GM18858 (cell line): ENCODE data around the gene RXRA.

Experiments used
- ATAC-seq: cut with Tn5 transposase; IDR thresholded peaks from one replicate; pipeline ENCODE4 v1.9.1; 2021; ENCODE audit not compliant: unreplicated experiment

RXRA gene

DNA sequence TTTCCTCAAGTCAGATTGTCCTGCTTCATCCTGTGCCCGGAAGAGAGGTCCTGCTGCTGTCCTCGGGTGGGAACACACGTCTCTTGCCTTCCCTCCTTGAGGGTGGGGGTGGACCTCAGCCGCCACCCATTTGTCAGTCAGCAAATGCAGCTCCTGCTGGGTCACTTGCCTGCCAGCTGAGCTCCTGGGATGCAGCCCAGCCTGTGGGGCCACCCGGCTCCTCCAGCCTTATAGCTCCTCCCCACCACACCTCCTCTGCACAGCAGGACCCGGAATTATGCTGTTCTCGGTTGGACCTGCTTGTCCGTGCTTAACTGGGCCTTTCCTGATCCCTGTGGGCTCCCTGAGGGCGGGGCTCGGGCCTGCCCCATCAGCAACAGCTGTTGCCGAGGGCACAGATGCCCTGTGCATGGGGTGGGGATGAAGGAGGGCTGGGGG, 52.7 kb downstream of the RXRA start:
- no peak for ATAC-seq

- ATAC-seq, result no peak
These were observed 53.6 kb downstream of the RXRA start for GRCh38 chr9:134379831-134380365.

DNA sequence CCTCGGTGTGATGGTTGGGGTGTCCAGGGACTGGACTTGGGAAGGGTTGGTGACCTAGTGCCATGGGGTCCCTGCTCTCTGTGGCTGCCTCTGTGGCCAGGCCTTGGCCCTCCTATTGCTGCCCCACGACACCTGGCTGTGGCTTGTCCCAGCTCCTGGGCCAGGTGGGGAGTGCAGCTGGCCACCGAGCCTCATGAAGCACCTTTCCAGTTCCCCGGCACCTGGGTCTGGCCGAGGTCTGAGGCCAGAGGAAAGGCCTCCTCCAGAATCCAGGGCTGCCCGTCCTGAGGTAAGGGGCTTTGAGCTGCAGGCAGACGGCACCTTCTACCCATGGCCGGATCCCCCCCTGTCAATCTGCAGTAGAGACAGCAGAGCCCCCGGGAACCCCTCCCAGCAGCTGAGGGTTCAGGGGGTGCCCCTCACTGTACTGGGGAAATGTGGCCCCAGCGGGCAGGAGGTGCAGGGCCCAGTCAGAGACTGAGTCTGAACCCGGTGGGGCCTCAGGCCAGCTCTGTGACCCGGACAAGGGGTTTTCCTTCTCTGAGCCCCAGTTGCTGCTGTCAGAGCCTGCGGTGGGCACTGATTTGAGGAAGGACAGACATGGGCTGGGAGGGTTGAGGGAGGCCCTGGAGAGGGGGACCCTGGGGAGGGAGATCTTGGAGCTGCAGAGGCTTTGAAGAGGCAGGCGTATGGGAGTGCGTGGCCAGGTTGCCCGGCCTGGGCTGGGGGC, 54.5 kb downstream of the RXRA start:
- no peak for ATAC-seq

GRCh38 chr9:134381272-134381661, 55.0 kb downstream of the RXRA start:
- ATAC-seq, result no peak

- no peak for ATAC-seq
These were observed 55.6 kb downstream of the RXRA start for GRCh38 chr9:134381671-134382516.

GRCh38 chr9:134382733-134383132, 56.5 kb downstream of the RXRA start:
- no peak for ATAC-seq

GRCh38 chr9:134383148-134383547, 56.9 kb downstream of the RXRA start:
- no peak for ATAC-seq

DNA sequence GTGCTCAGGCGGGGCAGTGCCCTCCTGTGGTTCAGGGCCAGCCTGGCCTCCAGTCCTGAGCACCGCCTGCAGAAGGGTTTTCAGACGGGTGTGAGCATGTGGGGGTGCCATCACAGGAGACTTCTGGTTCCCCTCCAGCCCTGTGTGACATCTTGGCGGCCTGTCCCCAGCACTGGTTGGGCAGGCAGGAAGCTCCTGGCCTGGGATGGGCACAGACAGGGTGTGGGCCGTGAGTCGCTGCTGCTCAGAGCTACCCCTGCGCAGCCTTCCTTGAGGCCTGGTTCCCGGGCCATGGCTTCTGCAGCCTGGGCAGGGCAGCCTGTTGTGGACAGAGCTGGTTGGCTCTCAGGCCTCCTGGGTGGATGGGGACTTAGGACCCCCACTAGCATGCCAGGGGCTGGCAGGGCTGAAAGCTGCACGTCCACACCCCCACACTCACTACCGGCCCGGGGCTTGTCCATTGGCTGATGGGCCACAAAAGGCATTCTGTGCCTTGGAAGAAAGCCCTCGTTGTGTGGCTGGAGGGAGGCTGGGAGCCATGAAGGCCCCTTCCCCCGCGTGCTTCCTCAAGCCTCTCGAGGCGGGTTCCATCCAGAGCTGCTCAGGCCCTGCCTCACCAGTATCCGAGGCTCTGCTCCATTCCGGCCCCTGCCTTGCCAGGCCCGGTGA, 58.7 kb downstream of the RXRA start:
- no peak for ATAC-seq

- no peak for ATAC-seq
These were observed 59.7 kb downstream of the RXRA start for GRCh38 chr9:134385915-134386314.

GRCh38 chr9:134386951-134387831, 60.9 kb downstream of the RXRA start:
- no peak for ATAC-seq

DNA sequence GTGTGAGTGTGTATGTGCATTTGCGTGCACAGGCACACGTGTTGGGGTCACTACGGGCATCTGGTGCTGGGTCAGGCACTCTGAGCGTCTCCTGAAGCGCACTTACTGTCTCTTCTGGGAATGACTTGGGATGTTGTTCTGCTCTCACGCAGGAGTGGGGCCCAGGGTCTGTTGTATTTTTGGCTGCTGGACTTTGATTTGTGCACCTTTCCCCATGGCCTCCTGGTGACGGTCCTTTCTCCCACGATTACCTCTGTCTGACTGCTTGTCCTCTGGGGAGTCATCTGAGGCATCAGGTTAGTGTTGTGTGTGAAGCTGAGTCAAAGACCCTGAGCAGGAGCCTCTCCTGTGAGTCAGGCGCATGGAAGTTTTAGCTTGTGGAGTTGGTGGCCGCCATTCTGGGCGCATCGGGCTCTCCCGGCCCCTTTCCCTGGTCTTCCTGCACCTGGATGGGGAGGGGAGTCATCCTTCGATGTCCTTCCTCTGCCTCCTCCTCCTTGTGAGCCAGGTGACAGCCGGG, 62.1 kb downstream of the RXRA start:
- no peak for ATAC-seq

DNA sequence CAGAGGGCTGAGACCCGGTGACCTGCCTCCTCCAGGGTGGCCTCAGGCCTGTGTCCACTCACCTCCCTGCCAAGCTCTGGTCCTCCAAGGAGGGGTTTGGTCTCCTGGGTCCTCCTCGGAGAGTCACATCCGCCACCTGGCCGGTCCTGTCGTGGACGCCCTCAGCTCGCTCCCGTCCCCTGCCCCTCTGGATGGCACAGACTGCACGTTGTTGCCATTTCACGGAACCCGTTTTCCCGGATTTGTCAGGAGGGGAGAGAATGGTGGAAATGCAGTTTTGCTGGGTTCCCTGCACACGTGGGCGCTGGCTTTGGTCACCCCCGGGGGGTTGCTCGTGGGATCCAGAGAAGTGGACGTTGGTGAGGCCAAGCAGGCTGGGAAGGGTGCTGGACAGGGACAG, 62.7 kb downstream of the RXRA start:
- ATAC-seq, result no peak

DNA sequence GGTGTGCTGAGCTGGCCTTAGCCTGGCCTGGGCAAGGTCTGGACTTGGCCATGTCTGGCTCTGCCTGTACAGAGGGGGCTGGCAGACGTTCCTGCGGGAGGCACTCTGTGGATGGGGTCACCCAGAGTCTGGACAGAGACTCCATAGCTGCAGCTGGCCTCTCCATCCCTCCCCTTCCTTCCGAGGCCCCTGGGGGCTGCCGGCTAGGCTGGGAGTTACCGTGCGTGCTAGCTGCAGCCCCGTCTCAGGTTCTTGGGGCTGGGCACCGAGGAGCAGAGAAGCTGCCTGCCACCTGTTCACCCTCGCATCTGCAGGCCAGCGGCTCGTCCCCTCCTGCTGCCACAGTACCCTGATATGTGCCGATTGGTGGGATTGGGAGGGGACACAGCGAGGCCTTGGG, 63.4 kb downstream of the RXRA start:
- no peak for ATAC-seq

GRCh38 chr9:134390537-134390936, 64.3 kb downstream of the RXRA start:
- ATAC-seq, result peak; percentile 23

- ATAC-seq, result peak; percentile 20
These were observed 64.7 kb downstream of the RXRA start for GRCh38 chr9:134390947-134391318.

DNA sequence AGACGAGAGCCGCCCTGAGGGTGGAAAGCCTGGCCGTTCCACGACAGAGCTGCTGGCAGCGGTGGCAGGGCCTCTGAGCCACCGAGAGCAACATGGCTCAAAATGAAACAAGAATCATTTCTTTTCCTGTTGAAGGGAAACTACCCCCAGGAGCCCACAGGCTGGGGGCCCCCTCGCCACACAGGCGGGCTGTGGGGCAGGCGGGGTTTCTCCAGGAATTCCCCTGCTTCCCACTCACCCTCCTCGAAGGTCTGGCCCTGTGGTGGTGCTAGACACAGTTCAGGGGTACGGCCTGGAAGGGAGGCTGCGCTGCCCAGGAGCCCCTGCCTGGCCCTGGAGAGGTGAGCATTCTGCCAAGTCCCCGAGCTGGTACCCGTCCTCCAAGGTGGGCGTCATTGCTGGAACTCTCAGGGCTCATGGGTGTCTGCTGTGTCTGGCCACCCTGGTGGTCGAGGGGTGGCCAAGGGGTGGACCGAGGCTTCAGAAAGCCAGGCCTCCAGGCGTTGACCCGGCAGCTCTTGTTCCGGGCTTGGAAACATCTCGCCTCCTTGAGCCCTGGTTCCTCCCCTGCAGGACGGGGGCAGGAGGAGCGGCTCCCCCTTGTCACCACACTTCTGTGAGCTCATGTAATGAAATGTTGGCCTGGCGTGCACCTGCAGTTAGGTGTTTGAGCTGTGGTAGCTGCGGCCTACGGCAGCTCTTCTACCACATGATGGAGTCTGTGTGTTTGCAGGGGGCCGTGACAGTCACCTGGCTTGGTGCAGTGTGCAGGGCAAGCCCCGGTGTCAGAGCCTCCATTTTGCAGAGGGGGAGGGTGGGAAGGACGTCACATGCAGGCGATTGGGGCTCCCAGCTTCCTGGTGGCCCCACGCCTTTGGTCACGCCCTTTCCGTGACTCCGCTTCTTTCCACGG, 65.3 kb downstream of the RXRA start:
- peak; percentile 50 for ATAC-seq

DNA sequence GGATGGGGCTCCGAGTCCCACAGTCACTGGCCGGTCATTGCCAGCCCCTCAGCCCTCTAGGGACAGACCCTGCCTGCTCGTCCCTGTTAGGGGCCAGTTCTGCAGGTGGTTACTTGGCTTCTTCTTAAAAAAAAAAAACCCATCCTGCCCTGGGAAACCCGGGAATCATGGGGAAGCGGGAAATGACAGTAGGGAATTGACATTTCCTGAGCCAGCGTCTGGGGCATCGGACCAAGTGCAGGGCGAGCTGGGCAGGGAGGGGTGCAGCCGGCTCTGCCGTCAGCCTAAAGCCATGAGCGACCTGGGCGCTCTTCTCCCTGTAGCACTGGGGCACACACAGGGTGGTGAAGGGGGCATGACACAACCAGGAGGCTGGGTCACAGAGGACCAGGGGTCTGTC, 66.6 kb downstream of the RXRA start:
- no peak for ATAC-seq

DNA sequence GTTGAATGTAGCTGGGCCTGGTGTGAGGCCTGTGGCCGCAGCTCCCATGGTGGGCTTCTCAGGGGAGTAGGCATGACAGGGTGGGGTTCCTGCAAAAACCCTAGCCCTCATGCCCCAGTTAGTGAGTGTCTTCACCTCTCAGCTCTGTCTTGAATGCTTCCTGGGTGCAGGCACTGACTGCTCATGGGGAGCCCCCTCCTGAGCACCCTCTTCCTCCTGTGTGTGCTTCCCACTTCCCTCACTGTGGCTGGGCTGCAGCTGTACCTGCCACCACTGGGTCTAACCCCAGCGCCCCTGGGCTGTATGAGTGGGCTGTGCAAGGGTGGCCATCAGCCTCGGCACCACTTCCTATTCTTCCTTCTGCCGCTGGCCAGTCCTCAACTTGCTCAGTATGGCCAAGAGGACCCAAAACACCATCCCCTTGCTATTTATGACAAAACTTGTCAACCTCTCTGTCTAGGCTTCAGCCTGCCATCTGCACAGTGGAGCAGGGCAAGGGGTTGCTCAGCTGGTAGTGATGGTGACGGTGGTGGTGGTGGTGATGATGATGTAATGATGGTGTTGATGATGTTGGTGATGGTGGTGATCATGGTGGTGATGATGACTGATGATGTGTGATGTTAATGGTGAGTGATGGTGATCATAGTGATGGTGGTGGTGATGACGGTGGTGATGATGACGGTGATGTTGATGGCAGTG, 67.5 kb downstream of the RXRA start:
- no peak for ATAC-seq
